GM18519 (cell line): Measurements from ENCODE around the gene KANK4.

Experiments
- ATAC-seq: cut with Tn5 transposase; IDR thresholded peaks from one replicate; pipeline ENCODE4 v1.9.1; 2021; ENCODE audit warnings: mild to moderate bottlenecking, moderate library complexity; ENCODE audit not compliant: unreplicated experiment, low FRiP score

KANK4 gene

GRCh38 chr1:62213075-62213914 is 105.9 kb downstream of the KANK4 start:
- no peak for ATAC-seq

GRCh38 chr1:62212411-62212810 is 106.8 kb downstream of the KANK4 start:
- no peak for ATAC-seq

- ATAC-seq, result no peak
These were observed 108.3 kb downstream of the KANK4 start for GRCh38 chr1:62210960-62211359.

GRCh38 chr1:62209931-62210595 is 109.2 kb downstream of the KANK4 start:
- no peak for ATAC-seq

GRCh38 chr1:62208970-62209369 is 110.3 kb downstream of the KANK4 start:
- ATAC-seq, result no peak

GRCh38 chr1:62208087-62208486 is 111.1 kb downstream of the KANK4 start:
- ATAC-seq, result no peak

GRCh38 chr1:62207187-62207586 is 112.0 kb downstream of the KANK4 start:
- no peak for ATAC-seq

- no peak for ATAC-seq
These were observed 120.5 kb downstream of the KANK4 start for GRCh38 chr1:62198781-62199125.

- ATAC-seq, result no peak
These were observed 121.0 kb downstream of the KANK4 start for GRCh38 chr1:62198069-62198780.

- ATAC-seq, result no peak
These were observed 123.0 kb downstream of the KANK4 start for GRCh38 chr1:62196086-62196690.

- no peak for ATAC-seq
These were observed 124.3 kb downstream of the KANK4 start, which contains the start of gene L1TD1 for GRCh38 chr1:62194651-62195544. Gene L1TD1, plus strand, starts transcription at chr1:62194849. Its CDS starts 11,780 bp downstream, at chr1:62206629.

- ATAC-seq, result no peak
These were observed 131.1 kb downstream of the KANK4 start for GRCh38 chr1:62188111-62188510.

GRCh38 chr1:62187548-62187947 is 131.7 kb downstream of the KANK4 start:
- ATAC-seq, result no peak
